K562 (cell line): Measurements from ENCODE around the gene PHF5A. TPM values are rescaled to one million over a fixed set of nuclear protein-coding genes. Genes with fewer than 3 reads are reported as not detected.
A peak's percentile ranks its signal among the peaks of the same experiment; 100 is the strongest.

Experiments
- AFF1 ChIP-seq, 2 experiments: fragments of 450-650 bp; IDR thresholded peaks; 2 replicates each; pipeline ENCODE4 v1.6.1; 2018; ENCODE audit warnings: mild to moderate bottlenecking in 2 of 2, low read depth in 1 of 2; ENCODE audit not compliant: partially characterized antibody in 2 of 2
- ARHGAP35 ChIP-seq: fragments of 450-650 bp; IDR thresholded peaks from 2 replicates; pipeline ENCODE4 v1.6.1; 2018; ENCODE audit not compliant: partially characterized antibody
- BACH1 ChIP-seq: fragments of 200-800 bp; sonication (Bioruptor generic); IDR thresholded peaks from 2 replicates; pipeline ENCODE4 v1.6.1; 2016; ENCODE audit warnings: missing genetic modification characterization, missing compliant biosample characterization
- CEBPB ChIP-seq: fragments of 450-650 bp; IDR thresholded peaks from 2 replicates; pipeline ENCODE4 v1.6.1; 2016; ENCODE audit warnings: missing genetic modification characterization, missing compliant biosample characterization
- CHD2 ChIP-seq: IDR thresholded peaks from 2 replicates; pipeline ENCODE4 v1.6.1; 2011; ENCODE audit warnings: low read depth, low read length
- CTBP1 ChIP-seq: fragments of 450-650 bp; IDR thresholded peaks from 2 replicates; pipeline ENCODE4 v1.6.1; 2016; ENCODE audit warnings: borderline replicate concordance
- ELK3 ChIP-seq: fragments of 450-650 bp; formaldehyde crosslinking; IDR thresholded peaks from 2 replicates; pipeline ENCODE4 v1.4.0; 2020; ENCODE audit warnings: mild to moderate bottlenecking
- FOXJ2 ChIP-seq: fragments of 200-800 bp; sonication (Bioruptor generic); IDR thresholded peaks from 2 replicates; pipeline ENCODE4 v1.6.1; 2016; ENCODE audit warnings: missing genetic modification characterization, missing compliant biosample characterization
- GMEB1 ChIP-seq: fragments of 250-450 bp; sonication (Bioruptor Pico); IDR thresholded peaks from 2 replicates; pipeline ENCODE4 v1.4.0; 2020; ENCODE audit warnings: mild to moderate bottlenecking
- HDAC2 ChIP-seq: fragments of 450-650 bp; IDR thresholded peaks from 2 replicates; pipeline ENCODE4 v1.6.1; 2016; ENCODE audit warnings: mild to moderate bottlenecking
- KLF1 ChIP-seq: fragments of 450-650 bp; IDR thresholded peaks from 2 replicates; pipeline ENCODE4 v1.6.1; 2016; ENCODE audit warnings: missing genetic modification characterization, missing compliant biosample characterization
- KLF13 ChIP-seq: fragments of 450-650 bp; IDR thresholded peaks from 2 replicates; pipeline ENCODE4 v1.6.1; 2016; ENCODE audit warnings: missing genetic modification characterization, low read depth, mild to moderate bottlenecking, missing compliant biosample characterization, moderate library complexity, borderline replicate concordance
- L3MBTL2 ChIP-seq: fragments of 450-650 bp; IDR thresholded peaks from 2 replicates; pipeline ENCODE4 v1.6.1; 2016; ENCODE audit warnings: mild to moderate bottlenecking, moderate library complexity
- POLR2A ChIP-seq: fragments of 450-650 bp; conservative IDR thresholded peaks from 2 replicates; pipeline ENCODE4 v1.6.1; 2016
- TAF7 ChIP-seq: fragments of 450-650 bp; IDR thresholded peaks from 2 replicates; pipeline ENCODE4 v1.6.1; 2016; ENCODE audit warnings: missing genetic modification characterization, missing compliant biosample characterization
- TAF9B ChIP-seq: fragments of 450-650 bp; IDR thresholded peaks from 2 replicates; pipeline ENCODE4 v1.6.1; 2018; ENCODE audit warnings: mild to moderate bottlenecking; ENCODE audit not compliant: partially characterized antibody
- TEAD1 ChIP-seq, 2 experiments: fragments of 450-650 bp in 1 of 2; sonication (generic) in 1 of 2; formaldehyde crosslinking; IDR thresholded peaks; 2 replicates each; pipeline versions ENCODE4 v1.4.0 to v1.8.0; 2020 to 2022; ENCODE audit warnings: mild to moderate bottlenecking in 2 of 2, missing genetic modification reagents in 1 of 2
- ZBTB49 ChIP-seq: sonication (generic); formaldehyde crosslinking; IDR thresholded peaks from 2 replicates; pipeline ENCODE4 v1.8.0; 2022; ENCODE audit warnings: missing genetic modification reagents, mild to moderate bottlenecking, borderline replicate concordance
- polyA plus RNA-seq, 8 experiments: library from polyadenylated mRNA; depleted of rRNA in 4 of 8; stranded (reverse) in 5 of 8; unstranded in 3 of 8; fragments of >200 nt; fragmentation: Nextera tagmentation in 2 of 8; fragmentation: Illumina TruSeq in 1 of 8; extraction: Ambion mirVana in 2 of 8; extraction: Trizol in 1 of 8; gene quantifications; 2 replicates each; pipeline versions ENCODE4 v1.2.1 to v1.2.3, GENCODE V29; 2011 to 2014; ENCODE audit warnings: inconsistent platforms in 1 of 8, missing spikeins in 1 of 8
- total RNA-seq, 7 experiments: library from RNA; depleted of rRNA in 6 of 7; stranded (reverse); fragments of >200 nt in 6 of 7; fragmentation: Illumina TruSeq in 2 of 7; extraction: Trizol in 2 of 7; gene quantifications; 2 replicates each; pipeline versions ENCODE4 v1.2.1 to v1.2.3, GENCODE V29; 2011 to 2021; ENCODE audit warnings: low replicate concordance in 1 of 7

PHF5A gene
- total and polyA plus RNA-seq, 9 of the 15 experiments (the other 6 are each of a cell fraction or from before 2014, with no cell fraction given), result 14.2 to 144 (median 101) TPM

- TF ChIP-seq CEBPB, result 0 out of 2 replicates have a peak, but pooled peaks have one; percentile 16
- TF ChIP-seq CTBP1, result no peak
- peak; percentile 91 for TF ChIP-seq TAF9B
- peak; percentile 74 for TF ChIP-seq ARHGAP35
- TF ChIP-seq AFF1 (IDR thresholded peaks at IDR 0.05; ENCODE audit: low read depth in 1 of 2, partially characterized antibody in 2 of 2), result peak; percentile 67 to 96
- TF ChIP-seq POLR2A, result peak; percentile 83
- peak; percentile 50 for TF ChIP-seq L3MBTL2
- TF ChIP-seq FOXJ2 (tag), result peak; percentile 78
- TF ChIP-seq TEAD1 (CRISPR knock-in tag; IDR thresholded peaks at IDR 0.05), result peak in 1 of 2 experiments; percentile 68; a peak in 1 of 4 replicates
- peak; percentile 77; the same call in 1 of the 2 replicates for TF ChIP-seq BACH1 (tag)
- TF ChIP-seq HDAC2, result peak; percentile 54; the same call in 1 of the 2 replicates
- peak; percentile 87 for TF ChIP-seq TAF7 (tag)
- TF ChIP-seq ELK3 (CRISPR knock-in tag), result no peak
- peak; percentile 93 for TF ChIP-seq CHD2
- no peak for TF ChIP-seq ZBTB49
- peak; percentile 76; the same call in 1 of the 2 replicates for TF ChIP-seq KLF13
- TF ChIP-seq GMEB1 (CRISPR knock-in tag), result 0 out of 2 replicates have a peak, but pooled peaks have one; percentile 6
- peak; percentile 98 for TF ChIP-seq KLF1 (tag)
Measured at GRCh38 chr22:41468381-41469217, at the start of gene PHF5A, which contains the start of gene ACO2 (continued).
